Measurements from ENCODE around the gene LDLRAD1.
"Not testable (repeated sequence)": the region's sequence is repeated elsewhere in the genome, so short reads cannot be mapped to it uniquely, and the experiment has no call there.

Gene LDLRAD1

GRCh38 chr1:54051933-54052430, 34.0 kb upstream of the LDLRAD1 start:
- no peak for DNase-seq (ENCODE audit: low read depth)
- peak overlapping the region; percentile 70 for H3K4me3 ChIP-seq (ENCODE audit: control insufficient read depth, low read depth, low read length)
- no peak for TF ChIP-seq CTCF (IDR thresholded peaks at IDR 0.05; ENCODE audit: control insufficient read depth, insufficient read depth, low read depth, low read length, missing control alignments)

GRCh38 chr1:54050435-54050834, 32.4 kb upstream of the LDLRAD1 start:
- not testable (repeated sequence) for H3K4me3 ChIP-seq (ENCODE audit: control insufficient read depth, low read depth, low read length); DNase-seq (ENCODE audit: low read depth)

GRCh38 chr1:54047384-54048305, 29.7 kb upstream of the LDLRAD1 start:
- H3K4me3 ChIP-seq (ENCODE audit: control insufficient read depth, low read depth, low read length) = no peak overlapping the region
- no peak for TF ChIP-seq CTCF (IDR thresholded peaks at IDR 0.05; ENCODE audit: control insufficient read depth, insufficient read depth, low read depth, low read length, missing control alignments)
- no peak for DNase-seq (ENCODE audit: low read depth)

- no peak overlapping the region for H3K4me3 ChIP-seq (ENCODE audit: control insufficient read depth, low read depth, low read length)
- no peak for DNase-seq (ENCODE audit: low read depth)
- no peak for TF ChIP-seq CTCF (IDR thresholded peaks at IDR 0.05; ENCODE audit: control insufficient read depth, insufficient read depth, low read depth, low read length, missing control alignments)
Observed at GRCh38 chr1:54046671-54047383, 28.8 kb upstream of the LDLRAD1 start.

GRCh38 chr1:54045496-54045895, 27.5 kb upstream of the LDLRAD1 start:
- no peak overlapping the region for H3K4me3 ChIP-seq (ENCODE audit: control insufficient read depth, low read depth, low read length)
- DNase-seq (ENCODE audit: low read depth) = no peak
- TF ChIP-seq CTCF (IDR thresholded peaks at IDR 0.05; ENCODE audit: control insufficient read depth, insufficient read depth, low read depth, low read length, missing control alignments) = no peak

GRCh38 chr1:54041806-54042205, 23.8 kb upstream of the LDLRAD1 start:
- no peak for TF ChIP-seq CTCF (IDR thresholded peaks at IDR 0.05; ENCODE audit: control insufficient read depth, insufficient read depth, low read depth, low read length, missing control alignments)
- DNase-seq (ENCODE audit: low read depth) = no peak

GRCh38 chr1:54037476-54037875, 19.5 kb upstream of the LDLRAD1 start:
- DNase-seq (ENCODE audit: low read depth) = no peak
- TF ChIP-seq CTCF (IDR thresholded peaks at IDR 0.05; ENCODE audit: control insufficient read depth, insufficient read depth, low read depth, low read length, missing control alignments) = no peak
- H3K4me3 ChIP-seq (ENCODE audit: control insufficient read depth, low read depth, low read length) = no peak overlapping the region

More at GRCh38 chr1:54041806-54042205, 23.8 kb upstream of the LDLRAD1 start:
- no peak overlapping the region for H3K4me3 ChIP-seq (ENCODE audit: control insufficient read depth, low read depth, low read length)
